NCI-H2107 treated with DMSO at 0.1 percent for 48 hours (cell line): Measurements from ENCODE around the gene TAF6.

Source experiments
- DNase-seq: peaks from one replicate; lab custom pipeline; 2025; ENCODE audit not compliant: unreplicated experiment; lab: John Stamatoyannopoulos, UW

The TAF6 gene

DNA sequence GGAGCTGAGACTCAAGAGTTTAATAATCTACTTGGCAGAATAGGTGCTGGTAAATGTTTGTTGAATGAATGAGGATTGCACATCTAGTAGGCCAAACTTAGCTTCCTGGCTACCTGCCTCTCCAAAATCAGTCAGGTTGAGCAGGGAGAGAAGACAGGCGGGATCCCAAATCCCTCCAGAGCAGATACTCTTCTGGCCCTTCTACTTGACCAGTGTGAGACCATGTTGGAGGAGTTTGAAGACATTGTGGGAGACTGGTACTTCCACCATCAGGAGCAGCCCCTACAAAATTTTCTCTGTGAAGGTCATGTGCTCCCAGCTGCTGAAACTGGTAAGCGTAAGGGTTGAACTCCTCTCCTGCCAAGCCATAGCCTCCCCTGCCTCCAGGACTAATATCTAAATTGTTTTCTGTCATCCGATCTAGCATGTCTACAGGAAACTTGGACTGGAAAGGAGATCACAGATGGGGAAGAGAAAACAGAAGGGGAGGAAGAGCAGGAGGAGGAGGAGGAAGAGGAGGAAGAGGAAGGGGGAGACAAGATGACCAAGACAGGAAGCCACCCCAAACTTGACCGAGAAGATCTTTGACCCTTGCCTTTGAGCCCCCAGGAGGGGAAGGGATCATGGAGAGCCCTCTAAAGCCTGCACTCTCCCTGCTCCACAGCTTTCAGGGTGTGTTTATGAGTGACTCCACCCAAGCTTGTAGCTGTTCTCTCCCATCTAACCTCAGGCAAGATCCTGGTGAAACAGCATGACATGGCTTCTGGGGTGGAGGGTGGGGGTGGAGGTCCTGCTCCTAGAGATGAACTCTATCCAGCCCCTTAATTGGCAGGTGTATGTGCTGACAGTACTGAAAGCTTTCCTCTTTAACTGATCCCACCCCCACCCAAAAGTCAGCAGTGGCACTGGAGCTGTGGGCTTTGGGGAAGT is 5.4 kb upstream of the TAF6 start:
- no peak for DNase-seq

DNA sequence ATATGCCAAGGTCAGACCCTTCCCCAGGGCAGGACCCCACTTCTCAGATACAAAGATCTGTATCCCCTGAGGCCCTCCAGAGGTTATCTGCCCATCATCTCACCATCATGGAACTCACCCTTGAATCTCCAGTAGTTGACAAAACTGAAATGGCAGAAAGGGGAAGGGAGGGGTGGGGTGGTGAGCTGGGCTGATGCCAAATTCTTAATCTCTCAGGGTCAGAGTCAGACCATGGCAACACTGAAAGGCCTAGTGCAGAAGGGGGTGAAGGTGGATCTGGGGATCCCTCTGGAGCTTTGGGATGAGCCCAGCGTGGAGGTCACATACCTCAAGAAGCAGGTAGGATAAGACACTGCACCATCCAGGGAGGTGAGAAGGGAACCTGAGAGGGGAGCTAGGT is 3.4 kb upstream of the TAF6 start:
- DNase-seq, result no peak

GRCh38 chr7:100122067-100122466 is 2.9 kb upstream of the TAF6 start:
- peak; percentile 95 for DNase-seq

DNA sequence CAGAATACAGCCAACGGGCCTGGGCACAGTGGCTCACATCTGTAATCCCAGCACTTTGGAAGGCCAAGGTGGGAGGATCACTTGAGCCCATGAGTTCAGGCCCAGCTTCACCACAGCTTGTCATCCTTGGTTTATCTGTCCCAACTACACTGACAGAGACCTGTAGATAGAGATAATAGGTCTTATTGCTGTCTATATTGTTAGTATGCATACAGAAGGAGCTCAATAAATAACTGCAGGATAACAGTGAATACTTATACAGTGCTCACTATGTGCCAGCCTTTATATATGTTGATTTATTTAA is 1.5 kb upstream of the TAF6 start:
- no peak for DNase-seq

- DNase-seq, result peak; percentile 40
Measured at GRCh38 chr7:100119970-100120732, 993 bp upstream of the TAF6 start.

DNA sequence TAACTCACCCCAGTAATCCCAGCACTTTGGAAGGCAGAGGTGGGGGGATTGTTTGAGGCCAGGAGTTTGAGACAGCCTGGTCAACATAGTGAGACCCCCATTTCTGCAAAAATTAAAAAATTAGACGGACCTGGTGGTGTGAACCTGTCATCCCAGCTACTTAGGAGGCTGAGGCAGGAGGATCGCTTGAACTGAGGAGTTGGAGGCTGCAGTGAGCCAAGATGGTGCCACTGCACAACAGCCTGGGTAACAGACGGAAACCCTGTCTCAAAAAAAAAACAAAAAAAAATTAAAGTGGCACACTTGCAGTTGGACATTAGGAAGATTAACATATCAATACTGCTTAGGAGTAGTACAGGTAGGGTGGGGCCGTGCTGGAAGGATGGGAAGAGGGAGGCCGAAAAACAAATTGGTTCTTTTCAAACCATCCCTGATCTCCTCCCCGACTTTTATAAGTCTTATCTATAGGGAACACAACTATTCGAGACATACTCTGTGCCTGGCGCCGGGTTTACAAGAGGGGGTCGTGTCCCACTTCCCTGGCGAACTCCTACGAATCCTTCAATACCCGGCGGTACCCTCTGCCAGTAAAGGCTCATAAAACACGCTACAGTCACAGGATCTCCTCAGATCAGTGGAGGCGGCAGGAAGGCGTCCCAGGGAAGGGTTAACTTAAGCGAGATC is 628 bp downstream of the TAF6 start:
- no peak for DNase-seq

DNA sequence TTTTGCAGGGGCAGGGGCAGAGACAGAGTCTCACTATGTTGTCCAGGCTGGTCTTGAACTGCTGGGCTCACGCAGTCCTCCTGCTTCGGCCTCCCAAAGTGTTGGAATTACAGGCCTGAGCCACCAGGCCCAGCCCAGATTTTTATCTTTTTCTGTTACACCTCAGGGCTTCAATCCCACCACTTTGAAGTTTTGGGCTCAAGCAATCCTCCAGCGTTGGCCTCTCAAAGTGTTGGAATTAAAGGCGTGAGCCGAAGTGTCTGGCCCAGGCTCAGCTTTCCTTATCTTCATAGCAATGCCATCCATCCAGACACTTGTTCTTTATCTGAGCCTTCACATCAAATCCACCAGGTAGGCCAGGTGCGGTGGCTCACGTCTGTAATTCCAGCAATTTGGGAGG is 4.1 kb downstream of the TAF6 start:
- DNase-seq, result no peak

DNA sequence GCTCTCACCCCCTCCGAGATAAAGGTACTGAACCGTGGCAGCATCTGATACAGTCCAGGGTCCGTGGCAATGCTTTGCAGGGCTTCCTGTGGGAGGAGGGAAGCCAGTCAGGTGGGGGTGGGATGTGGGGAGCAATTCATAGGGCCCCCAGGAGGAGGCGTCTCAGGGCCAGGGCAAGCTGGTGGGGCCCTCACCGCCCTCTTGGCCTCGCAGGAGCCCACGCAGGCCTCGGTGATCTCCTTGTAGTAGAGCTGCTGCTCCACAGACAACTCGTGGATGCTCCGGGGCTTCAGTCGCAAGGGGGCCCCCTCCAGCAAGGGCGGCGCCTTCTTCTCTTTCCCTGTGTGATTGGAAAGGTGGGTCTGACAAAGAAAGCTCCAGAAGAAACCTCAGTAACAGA is 7.2 kb downstream of the TAF6 start:
- no peak for DNase-seq

DNA sequence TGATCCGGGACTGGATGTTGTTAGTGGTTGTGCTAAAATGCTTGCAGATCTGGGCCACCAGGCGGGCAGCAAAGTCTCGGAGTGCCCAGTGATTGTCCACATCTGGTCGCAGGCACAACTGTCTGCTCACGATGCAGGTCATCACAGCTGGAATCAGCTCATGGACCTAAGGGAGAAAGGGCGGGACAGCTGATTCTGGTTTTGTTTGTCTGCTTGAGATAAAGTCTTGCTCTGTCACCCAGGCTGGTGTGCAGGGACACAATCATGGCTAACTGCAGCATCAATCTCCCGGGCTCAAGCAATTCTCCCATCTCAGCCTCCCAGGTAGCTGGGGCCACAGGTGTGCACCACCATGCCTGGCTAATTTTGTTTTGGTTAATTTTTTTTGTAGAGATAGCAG is 8.0 kb downstream of the TAF6 start:
- no peak for DNase-seq

GRCh38 chr7:100109521-100110163 is 9.5 kb downstream of the TAF6 start:
- no peak for DNase-seq

GRCh38 chr7:100107890-100108289 is 11.3 kb downstream of the TAF6 start:
- DNase-seq, result no peak

GRCh38 chr7:100107125-100107737 is 11.9 kb downstream of the TAF6 start:
- no peak for DNase-seq

GRCh38 chr7:100106633-100107032 is 12.5 kb downstream of the TAF6 start:
- no peak for DNase-seq

DNA sequence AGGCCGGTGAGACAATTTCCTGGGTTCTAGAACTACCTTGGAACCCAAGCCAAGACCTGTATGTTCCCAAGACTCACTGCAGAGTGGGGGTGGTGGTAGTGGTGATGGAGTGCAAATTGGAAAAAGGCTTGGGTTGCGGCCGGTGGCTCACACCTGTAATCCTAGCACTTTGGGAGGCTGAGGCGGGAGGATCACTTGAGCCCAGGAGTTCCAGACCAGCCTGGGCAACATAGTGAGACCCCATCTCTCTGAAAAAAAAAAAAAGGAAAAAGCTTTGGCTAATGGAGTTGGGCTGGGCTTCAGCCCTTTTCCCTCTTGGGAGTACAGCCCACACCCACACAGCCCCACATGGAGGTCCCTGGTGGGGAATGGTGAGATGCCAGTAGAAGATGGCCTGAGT is 13.6 kb downstream of the TAF6 start:
- no peak for DNase-seq

DNA sequence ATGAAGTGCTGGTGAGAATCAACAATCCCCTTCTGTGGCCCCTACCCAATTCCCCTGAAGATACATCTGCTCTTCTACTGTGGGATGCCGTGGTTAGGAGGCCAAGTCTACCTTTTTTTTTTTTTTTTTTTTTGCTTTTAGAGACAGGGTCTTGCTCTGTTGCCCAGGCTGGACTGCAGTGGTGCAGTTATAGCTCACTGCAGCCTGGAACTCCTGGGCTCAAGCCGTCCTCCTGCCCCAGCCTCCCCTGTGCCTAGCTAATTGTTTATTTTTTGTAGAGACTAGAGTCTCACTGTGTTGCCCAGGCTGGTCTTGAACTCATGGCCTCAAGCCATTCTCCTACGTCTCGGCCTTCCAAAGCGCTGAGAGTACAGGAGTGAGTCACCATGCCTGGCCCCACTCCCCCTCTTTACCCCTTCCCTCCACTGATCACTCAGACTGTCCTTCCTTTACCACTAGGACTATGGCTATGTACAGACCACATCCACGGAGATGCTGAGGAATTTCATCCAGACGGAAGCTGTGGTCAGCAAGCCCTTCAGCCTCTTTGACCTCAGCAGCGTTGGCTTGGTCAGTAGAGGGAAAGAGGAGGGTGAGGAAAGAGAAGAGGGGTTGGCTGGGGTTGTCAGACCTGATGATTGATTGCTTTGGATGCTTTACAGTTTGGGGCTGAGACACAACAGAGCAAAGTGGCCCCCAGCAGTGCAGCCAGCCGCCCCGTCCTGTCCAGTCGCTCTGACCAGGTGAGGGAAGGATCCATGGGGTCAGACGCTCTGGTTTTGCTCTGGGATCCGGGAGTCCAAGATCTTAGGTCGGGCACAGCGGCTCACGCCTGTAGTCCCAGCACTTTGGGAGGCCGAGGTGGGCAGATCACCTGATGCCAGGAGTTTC is 16.0 kb downstream of the TAF6 start:
- no peak for DNase-seq

DNA sequence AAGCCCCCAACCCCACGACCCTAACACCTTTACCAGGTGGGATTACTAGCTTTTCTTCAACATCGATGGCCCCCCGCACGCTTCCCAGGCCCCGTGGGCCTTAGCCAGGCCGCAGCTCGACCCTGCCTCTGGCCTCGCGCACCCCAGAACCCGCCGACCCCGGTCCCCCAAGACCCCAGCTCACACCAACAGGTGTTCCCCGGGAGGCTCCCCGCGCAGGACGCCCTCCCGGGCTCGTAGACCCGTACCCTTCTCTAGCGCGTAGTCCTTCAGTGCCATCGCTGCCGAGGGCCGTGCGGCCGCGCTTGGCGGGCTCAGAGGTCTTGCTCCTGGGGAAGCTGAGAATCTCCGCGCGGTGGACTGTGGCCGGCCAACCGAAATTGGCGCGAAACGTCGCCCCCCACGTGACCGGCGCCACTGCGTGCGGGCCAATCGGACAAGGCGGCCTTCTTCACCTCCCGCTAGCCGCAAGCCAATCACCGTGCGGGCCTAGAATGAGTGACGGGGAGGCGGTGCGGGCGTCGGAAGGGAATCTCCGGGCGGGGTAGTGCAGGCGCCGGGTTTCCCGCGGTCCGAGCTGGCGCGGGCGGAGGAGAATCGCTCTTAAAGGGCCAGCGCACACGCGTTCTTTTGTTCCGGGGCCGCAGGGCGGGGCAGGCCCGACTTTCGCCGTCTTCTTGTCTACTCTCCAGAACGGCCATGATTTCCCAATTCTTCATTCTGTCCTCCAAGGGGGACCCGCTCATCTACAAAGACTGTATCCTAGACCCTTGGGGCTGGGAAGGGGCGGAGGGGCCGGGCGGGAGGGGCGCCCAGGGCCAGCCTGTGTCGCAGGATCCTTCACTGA is 17.9 kb downstream of the TAF6 start, which contains the start of the genes AP4M1 and MCM7:
Gene AP4M1 (plus strand): TSS at position 628 of the 847 bp plus-strand sequence. CDS start 72 bp downstream, at position 700.
Gene MCM7 (minus strand): TSS at position 382 of the 847 bp plus-strand sequence. CDS start 103 bp downstream, at position 279.
- peak; percentile 97 for DNase-seq

DNA sequence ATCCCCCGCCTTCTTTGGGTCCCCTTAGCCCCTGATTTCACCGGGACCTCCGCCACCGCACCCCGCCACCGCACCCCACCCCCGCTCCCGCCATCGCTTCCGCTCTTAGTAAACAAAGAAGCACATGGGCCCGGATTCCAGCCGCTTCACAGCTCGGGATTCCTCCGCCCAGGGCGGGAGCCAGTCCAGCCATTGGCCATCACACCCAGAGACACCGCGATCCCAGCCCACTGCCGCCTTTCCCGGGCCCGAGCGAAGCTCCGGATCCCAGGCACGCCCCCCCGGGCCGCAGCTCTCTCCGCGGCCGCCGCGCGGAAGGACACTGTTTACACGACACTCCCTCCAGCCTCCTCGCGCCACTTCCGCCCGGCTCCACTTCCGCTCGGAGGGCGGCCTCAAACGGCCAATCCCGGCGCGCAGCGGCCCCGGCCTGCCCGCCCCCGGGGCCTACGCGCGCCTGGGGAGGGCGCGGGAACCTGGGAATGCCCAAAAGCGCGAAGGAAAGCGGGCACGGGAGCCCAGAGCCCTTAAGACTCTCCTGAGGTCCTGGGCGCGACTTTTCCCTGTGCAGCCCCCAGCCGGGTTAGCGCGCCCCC is 18.6 kb downstream of the TAF6 start:
- DNase-seq, result peak; percentile 78

DNA sequence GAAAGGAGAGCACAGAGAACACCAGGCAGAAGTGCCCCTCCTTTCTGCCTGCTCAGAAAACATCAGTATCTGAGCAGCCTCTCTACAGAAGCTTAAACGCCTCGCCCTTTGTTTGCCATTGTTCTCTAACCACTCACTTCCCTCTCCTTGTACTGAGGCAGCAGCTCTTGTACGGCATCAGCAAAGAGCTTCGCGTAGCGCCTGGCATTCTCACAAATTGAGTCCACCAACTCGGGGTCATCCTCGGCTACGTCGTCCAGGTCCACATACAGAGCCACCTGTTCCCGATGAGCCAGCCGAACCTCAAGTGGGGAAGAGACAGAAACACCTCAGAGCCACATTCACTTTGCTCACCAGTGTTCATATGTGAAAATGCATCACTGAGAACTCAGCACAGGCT is 19.7 kb downstream of the TAF6 start:
- no peak for DNase-seq
